Fibroblast of mammary gland (primary cell): Measurements from ENCODE around the gene PTPRA.

Experiments used
- DNase-seq: peaks from one replicate; pipeline ENCODE4 v3.0.0-alpha.2; 2010; ENCODE audit warnings: low read depth
- H3K4me3 ChIP-seq: 2 replicates; pipeline ENCODE4 v1.5.1; 2011; ENCODE audit warnings: low read depth, mild to moderate bottlenecking, low read length, moderate library complexity; ENCODE audit not compliant: control insufficient read depth
- CTCF ChIP-seq: conservative IDR thresholded peaks from 2 replicates; pipeline ENCODE4 v1.5.1; 2011; ENCODE audit warnings: low read depth, low read length, inconsistent platforms; ENCODE audit not compliant: control insufficient read depth, insufficient read depth

The PTPRA gene

GRCh38 chr20:2835331-2835796 lies 37.9 kb upstream of the PTPRA start:
- no peak for TF ChIP-seq CTCF
- no peak for DNase-seq
- no peak overlapping the region for H3K4me3 ChIP-seq

- DNase-seq: no peak
- H3K4me3 ChIP-seq: no peak overlapping the region
- no peak for TF ChIP-seq CTCF
These were observed 37.2 kb upstream of the PTPRA start for GRCh38 chr20:2836035-2836434.

GRCh38 chr20:2837221-2837960 lies 35.9 kb upstream of the PTPRA start:
- DNase-seq: no peak
- no peak overlapping the region for H3K4me3 ChIP-seq
- no peak for TF ChIP-seq CTCF

- H3K4me3 ChIP-seq: no peak overlapping the region
- TF ChIP-seq CTCF: no peak
- DNase-seq: no peak
These were observed 35.0 kb upstream of the PTPRA start for GRCh38 chr20:2838170-2838797.

GRCh38 chr20:2838847-2839671 lies 34.2 kb upstream of the PTPRA start:
- H3K4me3 ChIP-seq: no peak overlapping the region
- DNase-seq: no peak
- TF ChIP-seq CTCF: no peak

GRCh38 chr20:2839732-2840137 lies 33.5 kb upstream of the PTPRA start:
- TF ChIP-seq CTCF: no peak
- DNase-seq: no peak
- no peak overlapping the region for H3K4me3 ChIP-seq
